ENCODE results near the gene ECE1. TPM values are rescaled to one million over a fixed set of nuclear protein-coding genes. Genes with fewer than 3 reads are reported as not detected.

Gene ECE1
- total and polyA plus RNA-seq, 2 of the 8 experiments (the other 6 are each of a cell fraction or from before 2014, with no cell fraction given) = 21.4 to 36.8 TPM

- H4K91ac ChIP-seq (replicated peaks; ENCODE audit: insufficient read length, low read length) = no peak overlapping the region
- no peaks in the 10 kb centered on the region for H3K27me3 ChIP-seq (replicated peaks in 1 of 4; ENCODE audit: control insufficient read depth in 3 of 4, extremely low read depth in 1 of 4, insufficient read depth in 3 of 4, low read length in 3 of 4)
- no peak overlapping the region for H3K56ac ChIP-seq (replicated peaks; ENCODE audit: insufficient read length, low read depth, low read length)
- no peak overlapping the region for H2BK5ac ChIP-seq (ENCODE audit: low read depth, low read length)
- H3K27ac ChIP-seq (ENCODE audit: low read depth, low read length) = no peak overlapping the region
- no peak overlapping the region for H2BK12ac ChIP-seq (ENCODE audit: low read depth, low read length)
- no peak for DNase-seq (ENCODE audit: low read depth in 1 of 2, low spot score in 2 of 2)
- H4K8ac ChIP-seq (ENCODE audit: extremely low read depth, insufficient read depth, low read length) = no peak overlapping the region
- H2BK120ac ChIP-seq (replicated peaks; ENCODE audit: low read depth, low read length) = no peak overlapping the region
- no peak overlapping the region for H3K4me3 ChIP-seq (ENCODE audit: extremely low read depth in 1 of 4, insufficient read depth in 2 of 4, low read depth in 3 of 4, low read length in 4 of 4)
- H3K4me2 ChIP-seq (ENCODE audit: insufficient read depth in 1 of 2, low read depth in 2 of 2, low read length in 2 of 2) = no peak overlapping the region
- no peak overlapping the region for H3K4ac ChIP-seq (replicated peaks; ENCODE audit: insufficient read length, low read depth, low read length)
- H2BK20ac ChIP-seq (ENCODE audit: low read length) = no peak overlapping the region
- no peak overlapping the region for H2AK5ac ChIP-seq (ENCODE audit: low read depth, low read length)
- H3K23me2 ChIP-seq (ENCODE audit: low read depth, low read length) = no peaks in the 10 kb centered on the region
- no peak for FAIRE-seq
- CTCF ChIA-PET (ENCODE audit: partially characterized antibody) = interaction anchor here (0.9 to 8.0 kb wide), 7 partner anchors 18 to 235 kb away, joined by 3 to 73 read pairs (median 7); no protein-coding TSS in a partner anchor
- no peak overlapping the region for H3K18ac ChIP-seq (ENCODE audit: extremely low read depth, low read length)
- H4K20me1 ChIP-seq (replicated peaks in 1 of 2; ENCODE audit: control insufficient read depth in 1 of 2, insufficient read depth in 2 of 2, low read length in 2 of 2) = peaks cover 0 to 4% of the 10 kb centered on the region in 2 experiments
- no peak overlapping the region for H3K23ac ChIP-seq (ENCODE audit: insufficient read length)
- H3K14ac ChIP-seq (ENCODE audit: insufficient read length) = no peak overlapping the region
- 94% methylated on average over 2 of the region's 2 CpGs; no CpG with 5 or more reads in 1 of the 2 experiments for WGBS, 2 experiments (ENCODE audit: extremely low coverage in 1 of 2, insufficient coverage in 1 of 2, insufficient read length in 1 of 2, insufficient replicate concordance in 2 of 2, low coverage in 1 of 2, low lambda C conversion rate in 2 of 2, missing lambda C conversion rate in 1 of 2)
- peaks cover 10% of the 10 kb centered on the region for H3K79me1 ChIP-seq (ENCODE audit: low read depth, low read length)
- no peak overlapping the region for H3K9ac ChIP-seq (replicated peaks in 1 of 4; ENCODE audit: extremely low read depth in 1 of 4, low read depth in 3 of 4, low read length in 3 of 4)
- H2BK15ac ChIP-seq (ENCODE audit: low read length) = no peak overlapping the region
- no peaks in the 10 kb centered on the region for H3K9me3 ChIP-seq (ENCODE audit: insufficient read depth in 2 of 2, low read depth in 1 of 2, low read length in 1 of 2)
- H3K79me2 ChIP-seq (ENCODE audit: control insufficient read depth in 1 of 2, insufficient read depth in 2 of 2, low read length in 2 of 2) = 0 out of 4 replicates have a peak, but pooled peaks cover 0 to 2% of the 10 kb centered on the region in 2 experiments
- H4K5ac ChIP-seq (ENCODE audit: insufficient read length, low read depth, low read length) = no peak overlapping the region
- no peak for TF ChIP-seq NANOG (IDR thresholded peaks at IDR 0.05; ENCODE audit: insufficient read depth, low read depth, low read length, poor library complexity, severe bottlenecking)
- no peak for TF ChIP-seq POLR2AphosphoS5 (IDR thresholded peaks at IDR 0.05; ENCODE audit: low read depth, low read length)
- no peak for TF ChIP-seq EP300 (IDR thresholded peaks at IDR 0.05; ENCODE audit: borderline replicate concordance in 1 of 2, low read depth in 2 of 2, low read length in 2 of 2)
- TF ChIP-seq TAF7 (optimal IDR thresholded peaks at IDR 0.05; ENCODE audit: borderline replicate concordance, low read depth, low read length) = no peak
- no peak for TF ChIP-seq ATF2 (IDR thresholded peaks at IDR 0.05; ENCODE audit: low read length)
- TF ChIP-seq RAD21 (IDR thresholded peaks at IDR 0.05 in 1 of 2, conservative IDR thresholded peaks at IDR 0.05 in 1 of 2; ENCODE audit: low read depth in 2 of 2, low read length in 2 of 2) = no peak
- TF ChIP-seq SP2 (IDR thresholded peaks at IDR 0.05; ENCODE audit: low read length) = no peak
- TF ChIP-seq YY1 (IDR thresholded peaks at IDR 0.05; ENCODE audit: low read depth, low read length) = no peak
- no peak for TF ChIP-seq E2F6 (IDR thresholded peaks at IDR 0.05)
- TF ChIP-seq EZH2 (IDR thresholded peaks at IDR 0.05; ENCODE audit: low read depth, low read length, severe bottlenecking) = no peak
- POLR2A ChIA-PET (ENCODE audit: partially characterized antibody) = no interaction called here
- peaks cover 12 to 33% (median 20%) of the 10 kb centered on the region in 4 experiments for H3K4me1 ChIP-seq (replicated peaks in 1 of 4; ENCODE audit: control insufficient read depth in 3 of 4, insufficient read depth in 4 of 4, low read length in 3 of 4)
- no peaks in the 10 kb centered on the region for H3K36me3 ChIP-seq (ENCODE audit: control insufficient read depth in 2 of 4, insufficient read depth in 4 of 4, low read length in 3 of 4)
- no peak overlapping the region for H2AFZ ChIP-seq (ENCODE audit: low read length)
Measured at GRCh38 chr1:21304488-21304887, 14.2 kb upstream of the ECE1 start.
